Measurements from ENCODE around the gene METTL6.

DNA sequence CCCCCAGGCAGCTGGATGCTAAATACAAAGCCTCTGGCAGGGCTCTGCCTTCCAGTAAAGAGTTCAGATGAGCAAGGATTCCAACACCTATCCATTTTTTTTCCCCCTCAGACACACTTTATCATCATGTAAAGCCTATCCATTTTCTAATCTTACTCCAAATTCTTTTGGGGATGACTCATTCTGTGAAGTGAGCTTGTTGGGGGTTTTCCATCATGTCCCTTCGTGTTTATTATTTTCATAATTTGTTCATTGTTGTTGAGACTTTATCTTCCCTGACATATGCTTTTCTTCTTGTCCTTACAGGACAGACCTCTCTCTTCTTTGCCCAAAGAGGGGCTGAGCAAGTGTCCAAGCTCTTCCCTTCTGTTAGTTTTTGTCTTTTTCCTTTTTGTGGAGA is 60.3 kb downstream of the METTL6 start:
- TF ChIP-seq, protein P1, sequence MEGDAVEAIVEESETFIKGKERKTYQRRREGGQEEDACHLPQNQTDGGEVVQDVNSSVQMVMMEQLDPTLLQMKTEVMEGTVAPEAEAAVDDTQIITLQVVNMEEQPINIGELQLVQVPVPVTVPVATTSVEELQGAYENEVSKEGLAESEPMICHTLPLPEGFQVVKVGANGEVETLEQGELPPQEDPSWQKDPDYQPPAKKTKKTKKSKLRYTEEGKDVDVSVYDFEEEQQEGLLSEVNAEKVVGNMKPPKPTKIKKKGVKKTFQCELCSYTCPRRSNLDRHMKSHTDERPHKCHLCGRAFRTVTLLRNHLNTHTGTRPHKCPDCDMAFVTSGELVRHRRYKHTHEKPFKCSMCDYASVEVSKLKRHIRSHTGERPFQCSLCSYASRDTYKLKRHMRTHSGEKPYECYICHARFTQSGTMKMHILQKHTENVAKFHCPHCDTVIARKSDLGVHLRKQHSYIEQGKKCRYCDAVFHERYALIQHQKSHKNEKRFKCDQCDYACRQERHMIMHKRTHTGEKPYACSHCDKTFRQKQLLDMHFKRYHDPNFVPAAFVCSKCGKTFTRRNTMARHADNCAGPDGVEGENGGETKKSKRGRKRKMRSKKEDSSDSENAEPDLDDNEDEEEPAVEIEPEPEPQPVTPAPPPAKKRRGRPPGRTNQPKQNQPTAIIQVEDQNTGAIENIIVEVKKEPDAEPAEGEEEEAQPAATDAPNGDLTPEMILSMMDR (IDR thresholded peaks at IDR 0.05): no peak
- TF ChIP-seq POLR2AphosphoS5 (IDR thresholded peaks at IDR 0.05): no peak
- no peak for TF ChIP-seq EP300 (IDR thresholded peaks at IDR 0.05)
- no peak for TF ChIP-seq POLR2A (IDR thresholded peaks at IDR 0.05)
